HG03025 (cell line): ENCODE measurements around the gene PARL.
"Not testable (repeated sequence)": the region's sequence is repeated elsewhere in the genome, so short reads cannot be mapped to it uniquely, and the experiment has no call there.

Source experiments
- ATAC-seq: cut with Tn5 transposase; IDR thresholded peaks from one replicate; pipeline ENCODE4 v1.9.1; 2021; ENCODE audit warnings: mild to moderate bottlenecking, moderate library complexity; ENCODE audit not compliant: unreplicated experiment, low FRiP score

Gene PARL

GRCh38 chr3:183906234-183906921 is 21.7 kb upstream of the PARL start:
- ATAC-seq = no peak

- no peak for ATAC-seq
These were observed 20.4 kb upstream of the PARL start for GRCh38 chr3:183904833-183905780.

- no peak for ATAC-seq
These were observed 13.3 kb upstream of the PARL start for GRCh38 chr3:183898028-183898431.

GRCh38 chr3:183897606-183898005 is 12.9 kb upstream of the PARL start:
- no peak for ATAC-seq

- ATAC-seq = no peak
These were observed 11.9 kb upstream of the PARL start for GRCh38 chr3:183896610-183897009.

GRCh38 chr3:183896184-183896583 is 11.5 kb upstream of the PARL start:
- no peak for ATAC-seq

- ATAC-seq = no peak
These were observed 11.1 kb upstream of the PARL start for GRCh38 chr3:183895774-183896173.

GRCh38 chr3:183895296-183895695 is 10.6 kb upstream of the PARL start:
- no peak for ATAC-seq

GRCh38 chr3:183892610-183893214 is 8.0 kb upstream of the PARL start:
- no peak for ATAC-seq

GRCh38 chr3:183885766-183886165 is 1.1 kb upstream of the PARL start:
- ATAC-seq = no peak

GRCh38 chr3:183884097-183884426 is 618 bp downstream of the PARL start:
- peak; percentile 2 for ATAC-seq

- ATAC-seq = no peak
These were observed 1.2 kb downstream of the PARL start for GRCh38 chr3:183883291-183884096.

GRCh38 chr3:183880121-183880520 is 4.6 kb downstream of the PARL start:
- no peak for ATAC-seq

- ATAC-seq = no peak
These were observed 5.4 kb downstream of the PARL start for GRCh38 chr3:183879243-183879642.

GRCh38 chr3:183878071-183878470 is 6.6 kb downstream of the PARL start:
- no peak for ATAC-seq

- ATAC-seq = not testable (repeated sequence)
These were observed 7.5 kb downstream of the PARL start for GRCh38 chr3:183877227-183877626.

- no peak for ATAC-seq
These were observed 9.3 kb downstream of the PARL start for GRCh38 chr3:183875411-183875810.

- no peak for ATAC-seq
These were observed 10.8 kb downstream of the PARL start for GRCh38 chr3:183873914-183874313.

GRCh38 chr3:183871541-183871940 is 13.1 kb downstream of the PARL start:
- no peak for ATAC-seq

GRCh38 chr3:183870563-183870962 is 14.1 kb downstream of the PARL start:
- ATAC-seq = no peak

- no peak for ATAC-seq
These were observed 15.9 kb downstream of the PARL start for GRCh38 chr3:183868796-183869195.
